AG08396 (cell line): ENCODE measurements around the gene IQGAP2.
A peak's percentile ranks its signal among the peaks of the same experiment; 100 is the strongest.
"Not testable (repeated sequence)": the region's sequence is repeated elsewhere in the genome, so short reads cannot be mapped to it uniquely, and the experiment has no call there.

Source experiments
- DNase-seq: peaks from one replicate; pipeline ENCODE4 v3.0.0; 2012; ENCODE audit warnings: low spot score, mixed read lengths

Gene IQGAP2

DNA sequence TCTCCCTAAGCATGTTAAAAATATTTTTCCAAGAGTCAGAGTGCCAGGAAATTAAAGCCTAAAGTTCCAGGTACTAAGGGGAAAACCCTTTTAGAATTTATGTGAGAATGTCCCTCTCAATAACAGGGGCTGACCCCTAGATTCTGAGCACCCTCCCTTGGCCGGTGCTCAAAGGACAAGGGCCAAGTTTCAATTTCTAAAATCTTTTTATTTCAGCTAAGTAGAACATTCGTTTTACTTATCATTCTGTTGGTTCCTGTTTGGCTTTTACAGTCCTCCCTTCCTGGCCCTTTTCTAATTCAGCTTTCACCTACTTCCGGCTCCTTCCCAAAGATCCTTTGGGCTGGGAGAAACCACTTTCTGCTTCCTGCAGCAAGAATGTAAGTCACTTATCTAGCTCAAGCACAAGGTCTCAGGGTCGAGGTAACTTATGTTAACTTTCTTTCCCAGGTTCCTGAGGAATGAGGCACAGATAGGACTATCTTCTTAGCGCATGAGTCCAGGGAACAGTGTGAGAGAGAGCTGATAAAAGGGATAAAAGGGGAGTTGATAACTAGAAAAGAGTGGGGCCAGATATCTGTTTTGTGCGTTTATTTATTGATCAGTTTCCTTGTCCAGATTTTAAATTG, 254.7 kb downstream of the IQGAP2 start:
- DNase-seq: no peak

- DNase-seq: no peak
Measured at GRCh38 chr5:76660360-76660759, 257.3 kb downstream of the IQGAP2 start.

DNA sequence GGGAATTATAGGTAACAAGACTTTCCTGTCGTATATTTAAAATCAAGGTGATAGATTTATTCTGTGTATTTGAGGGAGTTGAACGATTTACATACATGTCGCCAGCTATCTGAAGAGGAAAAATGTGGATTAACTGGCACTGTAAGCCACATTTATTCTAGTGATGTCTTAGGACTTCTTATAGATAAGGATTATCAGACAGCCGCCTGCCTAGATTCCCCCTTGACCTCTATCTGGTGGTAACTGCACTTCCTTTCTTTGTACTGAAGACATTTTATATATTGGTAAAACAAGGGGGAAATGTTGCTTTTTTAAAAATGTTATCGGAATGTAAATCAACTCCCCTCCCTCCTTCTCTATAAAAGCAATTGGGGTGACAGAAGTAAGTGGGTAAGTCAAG, 259.4 kb downstream of the IQGAP2 start:
- no peak for DNase-seq

DNA sequence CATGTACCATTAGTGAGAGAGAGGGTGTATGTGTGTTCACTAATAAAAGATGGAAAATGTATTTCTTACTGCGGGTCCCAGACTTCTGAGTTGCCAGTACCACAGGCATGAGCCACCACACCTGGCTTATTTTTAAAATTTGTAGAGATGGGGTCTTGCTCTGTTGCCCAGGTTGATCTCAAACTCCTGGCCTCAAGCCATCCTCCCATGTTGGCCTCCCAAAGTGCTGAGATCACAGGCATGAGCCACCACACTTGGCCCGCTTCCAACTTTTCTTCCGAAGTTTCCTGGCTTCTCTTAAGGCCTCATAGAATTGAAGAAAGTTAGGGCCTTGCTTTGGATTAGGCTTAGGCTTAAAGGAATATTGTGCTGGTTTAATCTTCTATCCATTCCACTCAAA, 260.5 kb downstream of the IQGAP2 start:
- no peak for DNase-seq

DNA sequence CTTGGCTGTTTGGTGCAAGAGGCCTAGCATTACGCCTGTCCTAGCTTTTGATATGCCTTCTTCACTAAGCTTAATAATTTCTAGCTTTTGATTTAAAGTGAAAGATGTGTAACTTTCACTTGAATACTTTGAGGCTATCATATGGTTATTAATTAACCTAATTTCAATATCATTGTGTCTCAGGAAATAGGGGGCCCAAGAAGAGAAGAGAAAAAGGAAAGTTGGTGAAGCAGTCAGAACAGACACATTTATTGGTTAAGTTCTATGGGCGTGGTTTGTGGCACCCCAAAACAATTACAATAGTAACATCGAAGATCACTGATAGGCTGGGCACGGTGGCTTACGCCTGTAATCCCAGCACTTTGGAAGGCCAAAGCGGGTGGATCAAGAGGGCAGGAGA, 261.0 kb downstream of the IQGAP2 start:
- DNase-seq: no peak

GRCh38 chr5:76667495-76667894, 264.4 kb downstream of the IQGAP2 start:
- no peak for DNase-seq

DNA sequence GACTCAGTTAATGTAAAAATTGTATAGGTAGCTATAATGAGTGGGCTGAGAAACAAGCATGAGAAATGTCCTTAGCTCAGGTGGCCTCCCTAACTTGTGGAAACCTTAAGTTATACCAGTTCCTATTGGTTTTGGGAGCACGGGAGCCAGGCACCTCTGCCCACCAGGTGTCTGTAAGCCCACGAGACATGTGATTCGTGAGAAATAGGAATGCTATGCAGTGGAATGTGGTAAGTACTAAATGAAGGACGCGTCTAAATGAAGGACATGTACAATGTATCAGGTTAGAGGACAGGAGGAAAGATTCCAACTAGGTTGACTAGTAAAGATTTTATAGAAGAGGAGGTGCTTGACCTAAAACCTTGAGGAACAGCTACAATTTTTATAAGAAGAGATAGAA, 266.2 kb downstream of the IQGAP2 start:
- no peak for DNase-seq

DNA sequence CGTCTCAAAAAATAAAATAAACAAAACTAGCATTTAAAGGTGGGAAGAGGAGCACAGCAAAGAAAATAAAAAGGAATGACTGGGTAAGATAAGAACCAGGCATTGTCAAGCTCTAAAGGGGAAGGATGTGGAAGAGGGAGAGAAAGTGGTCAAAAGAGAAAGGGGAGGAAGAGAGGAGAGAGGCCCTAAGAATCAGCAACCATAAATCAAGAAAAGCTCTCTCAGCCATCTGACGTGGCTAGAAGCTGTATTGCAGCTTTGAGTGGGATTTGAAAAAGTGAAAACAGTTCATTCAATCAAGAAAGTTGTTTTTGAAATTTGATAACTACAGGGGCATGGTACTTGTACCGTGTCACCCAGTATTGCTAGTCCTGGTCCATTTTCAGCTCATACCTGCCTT, 267.4 kb downstream of the IQGAP2 start:
- DNase-seq: no peak

DNA sequence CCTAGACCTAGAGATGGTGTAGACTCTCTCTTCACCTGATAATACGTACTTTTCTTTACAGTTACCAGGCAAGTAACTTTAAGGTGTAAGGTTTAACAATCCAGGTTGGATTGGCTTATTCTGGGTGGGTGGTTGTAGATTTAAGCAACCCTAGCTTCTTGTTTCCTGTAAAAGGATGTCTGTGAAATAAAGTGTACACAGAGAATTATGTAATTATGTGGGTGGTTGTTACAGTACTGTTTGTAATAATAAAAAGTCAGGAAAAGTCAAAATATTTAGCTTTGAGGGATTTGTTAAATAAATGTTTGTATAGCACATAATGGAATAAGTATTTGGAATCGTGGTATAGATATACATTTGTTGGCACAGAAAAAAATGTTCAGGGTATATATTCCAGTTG, 269.2 kb downstream of the IQGAP2 start:
- no peak for DNase-seq

DNA sequence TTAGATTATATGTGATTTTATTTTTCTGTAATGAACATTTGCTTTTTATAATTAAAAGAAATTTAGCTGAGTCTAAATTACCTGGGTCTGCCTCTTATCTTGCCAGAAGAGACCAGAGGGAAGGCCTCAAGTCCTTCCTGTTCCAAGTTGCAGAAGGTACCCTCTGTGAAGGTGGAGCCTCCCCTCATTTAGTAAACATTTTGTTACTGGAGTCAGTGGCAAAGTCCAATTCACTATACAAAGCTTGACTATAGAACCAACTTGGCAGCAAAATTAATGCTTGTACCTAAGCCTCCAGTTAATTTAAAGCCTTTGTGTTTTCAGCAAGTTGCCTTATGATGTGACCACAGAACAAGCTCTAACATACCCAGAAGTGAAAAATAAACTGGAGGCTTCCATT, 270.0 kb downstream of the IQGAP2 start:
- no peak for DNase-seq

- peak; percentile 9 for DNase-seq
Measured at GRCh38 chr5:76674330-76675066, 271.4 kb downstream of the IQGAP2 start.

DNA sequence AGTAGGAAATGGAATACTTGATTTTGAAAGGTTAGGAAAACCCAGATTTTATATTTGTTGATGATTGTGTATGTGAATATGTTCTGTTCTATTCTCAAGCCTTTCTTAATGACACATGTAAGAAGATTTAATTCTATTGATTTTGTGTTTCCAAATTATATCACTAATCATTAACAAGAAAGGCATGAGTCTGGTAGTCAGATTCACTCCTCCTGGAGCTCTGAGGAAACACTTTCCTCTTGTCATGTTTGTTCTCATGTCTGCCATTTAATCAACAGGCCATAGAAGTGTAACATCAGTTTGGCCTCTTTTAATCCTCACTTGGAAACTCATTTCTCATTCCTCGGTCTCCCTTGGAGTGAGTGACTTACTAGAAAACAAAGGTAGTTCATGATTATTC, 272.3 kb downstream of the IQGAP2 start:
- DNase-seq: no peak

- DNase-seq: no peak
Measured at GRCh38 chr5:76677849-76678472, 274.9 kb downstream of the IQGAP2 start.

- no peak for DNase-seq
Measured at GRCh38 chr5:76679231-76679630, 276.1 kb downstream of the IQGAP2 start.

- not testable (repeated sequence) for DNase-seq
Measured at GRCh38 chr5:76680826-76681225, 277.7 kb downstream of the IQGAP2 start.

- no peak for DNase-seq
Measured at GRCh38 chr5:76681287-76681686, 278.2 kb downstream of the IQGAP2 start.

DNA sequence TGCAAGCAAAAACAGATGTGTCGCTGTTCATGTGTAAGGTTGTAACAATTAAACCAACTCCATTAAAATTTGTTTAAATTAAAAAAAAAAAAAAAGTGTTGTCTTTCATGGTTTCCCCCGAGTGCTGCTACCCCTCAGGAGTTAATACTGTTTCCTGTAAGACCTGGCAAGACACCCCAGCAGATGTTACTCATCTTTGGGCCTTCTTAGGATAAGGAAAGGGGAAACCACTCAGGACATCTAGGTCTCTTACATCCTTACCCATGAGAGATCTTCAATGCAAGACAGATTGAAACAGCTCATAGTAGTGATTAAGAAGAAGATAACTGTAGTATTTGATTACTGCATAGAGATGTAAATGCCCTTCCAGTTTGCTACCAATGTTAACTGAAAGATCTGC, 279.3 kb downstream of the IQGAP2 start:
- no peak for DNase-seq

DNA sequence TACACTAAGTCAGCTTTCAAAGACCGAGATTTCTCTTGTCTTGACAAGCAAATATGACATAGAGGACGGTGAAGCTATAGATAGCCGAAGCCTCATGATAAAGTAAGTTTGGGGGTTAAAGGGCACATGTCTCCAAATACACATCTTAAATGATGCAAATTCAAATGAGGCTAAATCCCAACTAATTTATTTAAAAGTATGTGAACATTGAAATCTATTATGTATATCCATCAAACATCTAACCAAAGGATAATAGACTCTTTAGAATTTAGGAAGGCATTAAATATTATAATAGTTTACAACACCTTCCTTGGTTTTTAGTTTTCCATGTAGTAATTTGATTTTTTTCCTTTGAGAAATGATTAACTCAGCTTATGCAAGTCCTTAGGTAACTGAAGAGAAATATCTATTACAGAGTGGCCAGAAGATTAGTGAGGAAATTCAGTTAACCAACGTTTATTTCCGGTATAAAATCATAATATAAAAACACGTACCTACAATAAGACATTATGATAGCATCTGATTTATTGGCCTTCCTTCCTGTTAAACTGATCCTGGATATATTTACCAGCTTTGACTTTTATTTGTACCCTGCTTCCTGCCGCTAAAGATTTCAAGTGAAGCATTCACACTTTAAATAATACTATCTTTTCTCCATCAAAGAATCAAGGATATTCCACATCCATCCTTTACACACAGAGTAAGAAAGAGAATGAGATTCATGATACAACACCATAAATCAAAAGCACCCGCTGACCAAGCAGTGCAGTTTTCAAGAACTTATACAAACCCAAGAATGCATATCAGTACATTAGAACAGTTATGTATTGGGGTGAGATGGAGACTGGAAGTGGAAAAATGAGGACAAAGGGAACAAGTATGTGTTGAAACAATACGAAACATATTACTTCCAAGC, 281.0 kb downstream of the IQGAP2 start:
- DNase-seq: no peak

DNA sequence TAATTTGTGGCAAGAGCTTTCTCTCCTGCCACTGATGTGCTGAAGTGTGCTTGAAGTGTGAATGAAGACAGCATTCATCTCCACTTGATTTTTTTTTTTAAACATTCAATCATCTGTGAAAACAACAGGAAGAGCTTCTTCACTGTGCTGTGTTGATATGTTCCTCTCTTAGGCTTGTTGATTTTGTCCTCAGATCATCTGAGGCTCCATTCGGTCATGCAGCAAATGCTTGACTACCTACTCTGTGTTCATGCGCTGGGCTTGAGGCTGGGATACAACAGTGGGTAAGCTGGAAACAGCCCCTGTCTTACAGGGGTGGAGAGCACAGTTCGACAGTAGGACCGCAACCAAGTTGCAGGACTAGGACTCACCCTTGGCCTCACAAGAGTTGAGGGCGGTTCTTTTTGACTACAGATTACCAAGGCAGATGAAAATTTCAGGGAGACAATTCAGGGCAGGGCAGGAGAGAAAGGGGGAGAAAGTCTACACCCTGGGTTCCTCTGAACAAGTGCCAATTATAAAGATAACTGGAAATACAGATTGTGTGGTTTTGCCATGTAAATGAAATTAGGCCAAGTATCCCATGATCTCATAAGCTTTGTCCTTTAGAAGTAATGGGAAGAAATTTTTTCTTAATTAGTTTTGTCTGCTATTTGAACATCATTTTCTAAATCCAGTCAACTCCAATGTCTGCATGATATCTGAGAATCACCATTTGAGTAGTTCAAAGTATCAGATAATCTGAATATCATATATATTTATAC, 281.9 kb downstream of the IQGAP2 start:
- DNase-seq: no peak

DNA sequence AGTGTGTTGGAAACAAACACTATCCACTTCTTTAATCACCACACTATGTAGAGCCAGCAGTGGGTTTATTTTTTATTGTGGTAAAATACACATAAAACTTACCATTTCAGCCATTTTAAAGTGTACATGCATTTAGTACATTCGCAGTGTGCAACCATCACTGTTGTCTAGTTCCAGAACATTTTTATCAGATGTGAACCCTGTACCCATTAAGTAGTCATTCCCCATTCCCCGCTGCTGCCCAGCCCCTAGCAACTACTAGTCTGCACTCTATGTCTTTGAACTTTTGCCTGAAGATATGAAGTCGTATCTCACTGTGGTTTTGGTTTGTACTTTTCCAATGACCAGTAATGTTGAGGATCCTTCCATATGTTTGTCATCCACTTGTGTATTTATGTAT, 282.6 kb downstream of the IQGAP2 start:
- DNase-seq: no peak

DNA sequence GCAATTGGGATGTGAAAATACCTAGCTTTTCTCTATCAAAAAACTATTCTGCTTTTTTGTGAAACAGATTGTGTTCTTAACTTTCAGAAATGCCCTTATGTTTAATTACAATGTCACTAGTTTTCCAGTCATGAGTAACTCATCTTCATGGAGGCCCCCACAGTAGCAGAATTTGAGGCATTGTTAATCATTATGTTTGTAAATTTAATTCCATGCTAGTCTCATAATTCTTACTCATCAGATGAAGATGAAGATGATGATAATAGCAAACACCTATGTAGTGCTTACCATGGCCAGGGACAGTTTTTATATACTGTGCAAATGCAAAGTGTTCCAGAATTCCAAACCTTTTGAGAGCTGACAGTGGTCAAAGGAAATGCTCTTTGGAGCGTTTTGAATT, 285.1 kb downstream of the IQGAP2 start:
- no peak for DNase-seq

DNA sequence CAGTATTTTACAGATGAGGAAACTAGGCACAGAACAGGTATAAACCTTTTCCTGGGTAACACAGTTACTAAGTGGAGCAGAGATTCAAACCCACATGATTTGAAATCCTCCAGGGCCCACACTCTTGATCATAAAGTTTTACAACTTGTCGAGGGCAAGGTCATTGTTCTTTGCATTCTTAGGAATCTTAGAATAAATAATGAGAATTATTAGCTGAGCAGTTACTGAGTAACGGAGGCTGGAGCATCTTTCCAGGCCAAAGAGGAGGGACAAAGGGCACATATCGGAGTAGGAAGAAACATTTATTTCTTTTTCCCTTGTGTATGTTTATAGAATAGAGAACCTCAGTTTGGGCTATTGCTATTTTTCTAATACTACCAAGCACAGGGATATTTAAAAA, 285.8 kb downstream of the IQGAP2 start:
- DNase-seq: no peak
